ENCODE data around the gene PTGR1. TPM values are rescaled to one million over a fixed set of nuclear protein-coding genes. Genes with fewer than 3 reads are reported as not detected.

PTGR1 gene
- total and polyA plus RNA-seq, 2 donors (not counting 3 experiments of a cell fraction or from before 2014, with no cell fraction given), result 70.3 to 79.1 TPM

- Histone ChIP-seq H4K20me1 (replicated peaks; ENCODE audit: control insufficient read depth, extremely low read depth, insufficient read depth, low read length) (no peaks in the 10 kb centered on the region), H3K9me3 (replicated peaks; ENCODE audit: control insufficient read depth, insufficient read depth, low read length) (no peaks in the 10 kb centered on the region), H3K4me3 (replicated peaks in 1 of 3; ENCODE audit: insufficient read depth in 1 of 3, low read depth in 1 of 3, low read length in 3 of 3) (peak overlapping the region in 2 of 3 experiments; percentile 72 to 91), H3K4me1 (ENCODE audit: control insufficient read depth, extremely low read depth, insufficient read depth, low read length) (peaks cover 36% of the 10 kb centered on the region), H2AFZ (ENCODE audit: low read depth, low read length) (peak overlapping the region; percentile 78), H3K9ac (replicated peaks; ENCODE audit: extremely low read depth, insufficient read depth, low read length) (peak overlapping the region; percentile 91), H3K9me1 (replicated peaks; ENCODE audit: control insufficient read depth, extremely low read depth, insufficient read depth, low read length) (no peaks in the 10 kb centered on the region), H3K4me2 (ENCODE audit: insufficient read depth, low read length) (peak overlapping the region; percentile 67), H3K27ac (ENCODE audit: insufficient read depth, low read depth, low read length) (peak overlapping the region; percentile 87), H3K27me3 (ENCODE audit: control insufficient read depth in 2 of 2, insufficient read depth in 2 of 2, low read length in 2 of 2) (no peaks in the 10 kb centered on the region), H3K36me3 (ENCODE audit: control insufficient read depth in 2 of 2, extremely low read depth in 1 of 2, insufficient read depth in 2 of 2, low read length in 2 of 2) (peaks cover 4 to 6% of the 10 kb centered on the region in 2 experiments), H3K79me2 (ENCODE audit: control insufficient read depth, insufficient read depth, low read length) (peaks cover 17% of the 10 kb centered on the region)
- CTCF ChIA-PET, result interaction anchor here (0.5 to 9.0 kb wide), 3 partner anchors 20 to 474 kb away, joined by 3 to 221 read pairs (median 20); partner anchors contain the start of gene DNAJC25
- no TSS peak for BruUV-seq (replicated peaks)
- intact Hi-C loops (cut with micrococcal nuclease) (loop anchor here (1.0 to 10.0 kb wide), 6 partner anchors 31 to 765 kb away; partner anchors contain the start of genes DNAJC25, ECPAS, GNG10 and UGCG), dilution Hi-C loops (cut with MboI; ENCODE audit: extremely low pct_ligation_motif_present, low sequenced_read_pairs) (no loop called here)
- POLR2A ChIA-PET, result interaction anchor here (1.2 kb wide), 1 partner anchor 22 kb away, joined by 4 read pairs; no protein-coding TSS in a partner anchor
- TF ChIP-seq CTCF (IDR thresholded peaks at IDR 0.05; ENCODE audit: extremely low read depth in 1 of 2, insufficient read depth in 1 of 2, low read depth in 1 of 2, low read length in 2 of 2) (no peak), JUN (IDR thresholded peaks at IDR 0.05; ENCODE audit: borderline replicate concordance, insufficient read depth, insufficient read length, low read depth) (no peak), MYC (IDR thresholded peaks at IDR 0.05; ENCODE audit: low read depth, low read length) (no peak), GATA2 (IDR thresholded peaks at IDR 0.05; ENCODE audit: insufficient read depth, insufficient read length, low read depth, low read length) (no peak), POLR2A (IDR thresholded peaks at IDR 0.05; ENCODE audit: low read depth, low read length) (no peak), POLR2AphosphoS5 (IDR thresholded peaks at IDR 0.05; ENCODE audit: insufficient read depth, low read depth, low read length) (no peak), FOS (IDR thresholded peaks at IDR 0.05; ENCODE audit: borderline replicate concordance, insufficient read depth, low read length) (no peak), EZH2 (IDR thresholded peaks at IDR 0.05; ENCODE audit: borderline replicate concordance, low read depth, low read length, severe bottlenecking) (no peak)
- TF ChIP-seq, protein P1, sequence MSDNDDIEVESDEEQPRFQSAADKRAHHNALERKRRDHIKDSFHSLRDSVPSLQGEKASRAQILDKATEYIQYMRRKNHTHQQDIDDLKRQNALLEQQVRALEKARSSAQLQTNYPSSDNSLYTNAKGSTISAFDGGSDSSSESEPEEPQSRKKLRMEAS (IDR thresholded peaks at IDR 0.05; ENCODE audit: insufficient read depth, insufficient read length), result no peak
- DNase-seq (ENCODE audit: low read depth, low spot score) (no peak), FAIRE-seq (no peak)
These were observed 502 bp upstream of the PTGR1 start for GRCh38 chr9:111599955-111600343.

Measured in endothelial cell of umbilical vein (primary cell).